ENCODE measurements around the gene ADAMTS13. TPM values are rescaled to one million over a fixed set of nuclear protein-coding genes. Genes with fewer than 3 reads are reported as not detected.

Gene ADAMTS13
- total and polyA plus RNA-seq, 2 donors (not counting 3 experiments of a cell fraction or from before 2014, with no cell fraction given) = 1.5 to 2.5 TPM

DNA sequence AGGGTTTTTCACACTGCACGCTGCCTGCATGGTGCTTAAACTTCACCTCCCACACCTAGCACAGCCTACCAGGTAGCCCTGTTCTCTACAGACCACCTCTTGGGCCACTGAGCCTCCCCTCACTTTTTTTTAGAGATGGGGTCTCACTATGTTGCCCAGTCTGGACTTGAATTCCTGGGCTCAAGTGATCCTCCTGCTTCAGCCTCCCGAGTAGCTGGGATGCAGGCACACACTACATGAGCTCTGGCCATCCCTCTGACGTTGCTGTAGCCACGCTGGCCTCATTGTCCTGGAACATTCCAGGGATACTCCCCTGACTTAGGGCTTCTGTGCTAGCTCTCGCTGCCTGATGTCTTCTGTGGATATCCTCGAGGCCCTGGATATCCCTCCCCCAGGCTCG lies 30.4 kb downstream of the ADAMTS13 start:
- intact Hi-C loops (cut with micrococcal nuclease) = no loop called here
- dilution Hi-C loops (cut with MboI; ENCODE audit: extremely low pct_ligation_motif_present, low sequenced_read_pairs) = no loop called here
- DNase-seq (ENCODE audit: low read depth, low spot score) (no peak), FAIRE-seq (no peak)
- Histone ChIP-seq H3K4me2 (ENCODE audit: insufficient read depth, low read length) (no peak overlapping the region), H2AFZ (ENCODE audit: low read depth, low read length) (no peak overlapping the region), H3K9me1 (replicated peaks; ENCODE audit: control insufficient read depth, extremely low read depth, insufficient read depth, low read length) (no peaks in the 10 kb centered on the region), H3K9me3 (replicated peaks; ENCODE audit: control insufficient read depth, insufficient read depth, low read length) (no peaks in the 10 kb centered on the region), H3K27me3 (ENCODE audit: control insufficient read depth in 2 of 2, insufficient read depth in 2 of 2, low read length in 2 of 2) (no peaks in the 10 kb centered on the region), H3K9ac (replicated peaks; ENCODE audit: extremely low read depth, insufficient read depth, low read length) (no peak overlapping the region), H3K4me1 (ENCODE audit: control insufficient read depth, extremely low read depth, insufficient read depth, low read length) (no peaks in the 10 kb centered on the region), H4K20me1 (replicated peaks; ENCODE audit: control insufficient read depth, extremely low read depth, insufficient read depth, low read length) (no peaks in the 10 kb centered on the region), H3K4me3 (replicated peaks in 1 of 3; ENCODE audit: insufficient read depth in 1 of 3, low read depth in 1 of 3, low read length in 3 of 3) (no peak overlapping the region), H3K79me2 (ENCODE audit: control insufficient read depth, insufficient read depth, low read length) (no peaks in the 10 kb centered on the region), H3K36me3 (ENCODE audit: control insufficient read depth in 2 of 2, extremely low read depth in 1 of 2, insufficient read depth in 2 of 2, low read length in 2 of 2) (no peaks in the 10 kb centered on the region), H3K27ac (ENCODE audit: insufficient read depth, low read depth, low read length) (no peak overlapping the region)
- BruUV-seq (replicated peaks) = no TSS peak
- ChIA-PET CTCF (interaction anchor here (1.5 kb wide), 1 partner anchor 267 kb away, joined by 4 read pairs; no protein-coding TSS in a partner anchor), POLR2A (no interaction called here)
- TF ChIP-seq CTCF (IDR thresholded peaks at IDR 0.05; ENCODE audit: extremely low read depth in 1 of 2, insufficient read depth in 1 of 2, low read depth in 1 of 2, low read length in 2 of 2) = no peak
- TF ChIP-seq GATA2 (IDR thresholded peaks at IDR 0.05; ENCODE audit: insufficient read depth, insufficient read length, low read depth, low read length) = no peak
- no peak for TF ChIP-seq MAX (IDR thresholded peaks at IDR 0.05; ENCODE audit: insufficient read depth, insufficient read length)
- TF ChIP-seq POLR2A (IDR thresholded peaks at IDR 0.05; ENCODE audit: low read depth, low read length) = no peak
- TF ChIP-seq MYC (IDR thresholded peaks at IDR 0.05; ENCODE audit: low read depth, low read length) = no peak
- TF ChIP-seq EZH2 (IDR thresholded peaks at IDR 0.05; ENCODE audit: borderline replicate concordance, low read depth, low read length, severe bottlenecking) = no peak
- TF ChIP-seq FOS (IDR thresholded peaks at IDR 0.05; ENCODE audit: borderline replicate concordance, insufficient read depth, low read length) = no peak
- TF ChIP-seq JUN (IDR thresholded peaks at IDR 0.05; ENCODE audit: borderline replicate concordance, insufficient read depth, insufficient read length, low read depth) = no peak
- no peak for TF ChIP-seq POLR2AphosphoS5 (IDR thresholded peaks at IDR 0.05; ENCODE audit: insufficient read depth, low read depth, low read length)

Data from endothelial cell of umbilical vein (primary cell).